Prostate gland (tissue), 2 donors: ENCODE data around the gene PROS1.

Experiments
- POLR2A ChIP-seq: fragments of 450-650 bp; IDR thresholded peaks from one replicate; pipeline ENCODE4 v1.6.1; 2016; ENCODE audit warnings: antibody characterized with exemption, mild to moderate bottlenecking
- POLR2AphosphoS5 ChIP-seq: sonication (generic); formaldehyde crosslinking; IDR thresholded peaks from one replicate; pipeline ENCODE4 v1.6.1; 2017; ENCODE audit warnings: antibody characterized with exemption
- TF ChIP-seq, protein P1 (sequence below), 4 experiments: fragments of 200-600 bp in 2 of 4; fragments of 450-650 bp in 2 of 4; sonication (generic) in 2 of 4; IDR thresholded peaks; 1 replicate in 3 of 4; 2 replicates in 1 of 4; pipeline ENCODE4 v1.5.1; 2016 to 2019; ENCODE audit warnings: antibody characterized with exemption in 4 of 4, mild to moderate bottlenecking in 2 of 4, moderate library complexity in 2 of 4

DNA sequence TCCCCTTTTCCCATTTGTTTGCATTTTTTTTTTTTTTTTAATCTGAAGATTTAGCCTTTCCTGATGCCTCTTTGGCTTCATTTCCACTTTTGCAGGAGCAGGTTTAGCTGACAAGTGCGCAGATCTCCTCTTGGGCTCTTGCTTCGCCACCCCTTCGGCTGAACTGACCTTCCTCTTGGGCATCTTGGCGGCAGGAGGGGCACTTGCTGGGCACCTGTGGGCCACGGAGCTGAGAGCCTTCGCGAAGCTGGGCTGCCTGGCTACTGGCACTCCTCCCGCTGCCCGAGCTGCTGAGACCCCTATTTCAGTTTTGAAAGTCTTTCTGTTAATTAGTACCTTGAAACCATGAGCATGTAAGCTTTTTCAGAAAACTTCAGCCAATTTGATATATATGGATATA is 15.1 kb upstream of the PROS1 start:
- TF ChIP-seq, protein P1, sequence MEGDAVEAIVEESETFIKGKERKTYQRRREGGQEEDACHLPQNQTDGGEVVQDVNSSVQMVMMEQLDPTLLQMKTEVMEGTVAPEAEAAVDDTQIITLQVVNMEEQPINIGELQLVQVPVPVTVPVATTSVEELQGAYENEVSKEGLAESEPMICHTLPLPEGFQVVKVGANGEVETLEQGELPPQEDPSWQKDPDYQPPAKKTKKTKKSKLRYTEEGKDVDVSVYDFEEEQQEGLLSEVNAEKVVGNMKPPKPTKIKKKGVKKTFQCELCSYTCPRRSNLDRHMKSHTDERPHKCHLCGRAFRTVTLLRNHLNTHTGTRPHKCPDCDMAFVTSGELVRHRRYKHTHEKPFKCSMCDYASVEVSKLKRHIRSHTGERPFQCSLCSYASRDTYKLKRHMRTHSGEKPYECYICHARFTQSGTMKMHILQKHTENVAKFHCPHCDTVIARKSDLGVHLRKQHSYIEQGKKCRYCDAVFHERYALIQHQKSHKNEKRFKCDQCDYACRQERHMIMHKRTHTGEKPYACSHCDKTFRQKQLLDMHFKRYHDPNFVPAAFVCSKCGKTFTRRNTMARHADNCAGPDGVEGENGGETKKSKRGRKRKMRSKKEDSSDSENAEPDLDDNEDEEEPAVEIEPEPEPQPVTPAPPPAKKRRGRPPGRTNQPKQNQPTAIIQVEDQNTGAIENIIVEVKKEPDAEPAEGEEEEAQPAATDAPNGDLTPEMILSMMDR (IDR thresholded peaks at IDR 0.05) = no peak
- TF ChIP-seq POLR2AphosphoS5 = no peak
- TF ChIP-seq POLR2A = no peak
